Activated gamma-delta T cell treated with anti-CD3 and anti-CD28 coated beads, Interleukin-2, amount 50 U/mL, for 16 hours (primary cell): ENCODE measurements around the gene ARF1.

Experiments used
- DNase-seq: peaks from one replicate; pipeline ENCODE4 v3.0.0-alpha.2; 2020; ENCODE audit warnings: low read depth

The ARF1 gene

DNA sequence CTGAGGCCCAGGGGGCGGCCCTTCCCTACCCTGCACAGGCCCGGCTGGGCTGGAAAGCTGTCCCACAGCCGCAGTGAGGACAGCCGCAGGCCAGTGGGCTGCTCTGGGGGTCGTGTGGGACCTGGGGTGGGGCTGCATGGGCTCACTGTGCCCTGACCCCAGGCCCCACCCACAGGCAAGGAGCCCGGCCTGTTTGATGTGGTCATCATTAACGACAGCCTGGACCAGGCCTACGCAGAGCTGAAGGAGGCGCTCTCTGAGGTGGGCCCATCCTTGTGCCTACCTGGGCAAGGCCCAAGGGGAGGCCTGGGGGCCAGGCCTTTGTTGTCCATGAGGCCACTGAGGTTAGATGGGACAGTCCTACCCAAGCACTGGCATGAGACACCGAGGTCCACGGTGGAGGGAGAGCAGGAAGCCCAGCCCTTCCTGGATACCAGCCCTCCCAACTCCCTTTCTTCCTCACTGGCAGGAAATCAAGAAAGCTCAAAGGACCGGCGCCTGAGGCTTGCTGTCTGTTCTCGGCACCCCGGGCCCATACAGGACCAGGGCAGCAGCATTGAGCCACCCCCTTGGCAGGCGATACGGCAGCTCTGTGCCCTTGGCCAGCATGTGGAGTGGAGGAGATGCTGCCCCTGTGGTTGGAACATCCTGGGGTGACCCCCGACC, 65.8 kb downstream of the ARF1 start:
- no peak for DNase-seq
